Natural killer cell (primary cell): ENCODE measurements around the gene SDHAF3. TPM values are rescaled to one million over a fixed set of nuclear protein-coding genes. Genes with fewer than 3 reads are reported as not detected.

Experiments used
- ATAC-seq, 3 donors: fragments of 150-1000 bp in 2 of 3; fragments of 200-7000 bp in 1 of 3; cut with Tn5 transposase; 1 replicate in 1 of 3; 2 replicates in 2 of 3; pipeline ENCODE4 v1.10.0; 2021; ENCODE audit warnings: mild to moderate bottlenecking in 2 of 3, moderate library complexity in 2 of 3
- DNase-seq, 2 donors: peaks; one replicate each; pipeline versions ENCODE4 v3.0.0 to v3.0.0-alpha.2; 2013 to 2021; ENCODE audit warnings: mixed read lengths in 1 of 2
- H3K27ac ChIP-seq: one replicate; pipeline ENCODE4 v1.5.1; 2013; ENCODE audit warnings: mild to moderate bottlenecking, low read length
- H3K27me3 ChIP-seq: one replicate; pipeline ENCODE4 v1.6.1; 2013; ENCODE audit warnings: low read length; ENCODE audit not compliant: control insufficient read depth, insufficient read depth
- H3K36me3 ChIP-seq: one replicate; pipeline ENCODE4 v1.6.1; 2013; ENCODE audit warnings: low read length; ENCODE audit not compliant: control insufficient read depth, insufficient read depth
- H3K4me1 ChIP-seq: one replicate; pipeline ENCODE4 v1.6.1; 2013; ENCODE audit warnings: low read length; ENCODE audit not compliant: control insufficient read depth, insufficient read depth
- H3K4me3 ChIP-seq: one replicate; pipeline ENCODE4 v1.5.1; 2013; ENCODE audit warnings: low read length
- H3K9me3 ChIP-seq: one replicate; pipeline ENCODE4 v1.6.1; 2013; ENCODE audit warnings: low read length; ENCODE audit not compliant: control insufficient read depth, insufficient read depth
- H3K27ac Mint-ChIP-seq, 2 donors: one replicate each; pipeline ENCODE4 v1.8.0; 2022; ENCODE audit warnings: mild to moderate bottlenecking in 2 of 2, mixed read lengths in 2 of 2, moderate library complexity in 1 of 2
- H3K27me3 Mint-ChIP-seq, 2 donors: one replicate each; pipeline ENCODE4 v1.8.0; 2022; ENCODE audit warnings: low read depth in 2 of 2, mixed read lengths in 2 of 2
- H3K36me3 Mint-ChIP-seq: one replicate; pipeline ENCODE4 v1.8.0; 2022; ENCODE audit warnings: mixed read lengths
- H3K4me1 Mint-ChIP-seq, 2 donors: one replicate each; pipeline ENCODE4 v1.8.0; 2022; ENCODE audit warnings: mixed read lengths in 2 of 2
- H3K4me3 Mint-ChIP-seq: one replicate; pipeline ENCODE4 v1.8.0; 2022; ENCODE audit warnings: mild to moderate bottlenecking, moderate library complexity, mixed read lengths
- H3K9me3 Mint-ChIP-seq, 2 donors: one replicate each; pipeline ENCODE4 v1.8.0; 2022; ENCODE audit warnings: mixed read lengths in 2 of 2
- CTCF ChIP-seq: fragments of 200-600 bp; IDR thresholded peaks from one replicate; pipeline ENCODE4 v1.8.0; 2022; ENCODE audit warnings: antibody characterized with exemption
- WGBS: methylation state at CpG from one replicate; pipeline ENCODE4 v1.1.7; 2013; ENCODE audit warnings: missing lambda C conversion rate; ENCODE audit not compliant: insufficient coverage; 5-methylcytosine and 5-hydroxymethylcytosine counted together
- intact Hi-C: fragments of 100-400 bp; cut with micrococcal nuclease; formaldehyde crosslinking; loops from one replicate; pipeline ENCODE4 v1.14.2; 2022
- total RNA-seq, 4 donors: library from RNA; stranded (reverse); fragments of 120-200 nt in 1 of 4; gene quantifications; one replicate each; pipeline versions ENCODE4 v1.2.3 to v1.2.4, GENCODE V29; 2013 to 2022

The SDHAF3 gene
- total RNA-seq, 3 donors from 2014 or later (not counting 1 experiment from before 2014, with no cell fraction given), result 7.3 to 10.4 (median 10.1) TPM

DNA sequence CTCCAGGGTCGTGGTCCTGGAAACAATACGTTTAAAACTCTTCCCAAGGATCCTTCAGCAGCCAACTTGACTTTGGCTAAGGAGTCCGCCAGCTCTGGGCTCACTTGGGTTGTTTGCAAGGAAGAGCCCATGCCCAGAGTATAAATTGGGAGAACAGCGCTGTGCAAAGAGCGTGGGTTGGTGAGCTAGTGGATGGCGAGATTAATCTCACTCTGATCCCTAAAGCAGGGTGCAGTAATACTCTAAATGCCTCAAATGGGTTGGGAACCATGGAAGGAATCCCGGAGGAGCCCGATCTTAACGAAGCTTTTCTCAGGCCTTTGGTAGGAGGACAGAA is 495 bp upstream of the SDHAF3 start:
- intact Hi-C loops, result loop anchor here (1.0 to 5.0 kb wide), 2 partner anchors 755 to 855 kb away; partner anchors contain the start of gene ASNS
- ATAC-seq (no peak), DNase-seq (no peak)
- TF ChIP-seq CTCF, result no peak
- H3K36me3 ChIP-seq, result no peaks in the 10 kb centered on the region
- H3K27ac Mint-ChIP-seq, result peak overlapping the region; percentile 85 to 92
- peaks cover 11% of the 10 kb centered on the region for H3K4me1 ChIP-seq
- peak overlapping the region; percentile 83 for H3K27ac ChIP-seq
- peaks cover 38 to 49% of the 10 kb centered on the region in 2 donors for H3K4me1 Mint-ChIP-seq
- H3K36me3 Mint-ChIP-seq, result no peaks in the 10 kb centered on the region
- H3K9me3 ChIP-seq, result no peaks in the 10 kb centered on the region
- peaks cover 2 to 6% of the 10 kb centered on the region in 2 donors for H3K27me3 Mint-ChIP-seq
- peak overlapping the region; percentile 94 for H3K4me3 Mint-ChIP-seq
- H3K4me3 ChIP-seq, result peak overlapping the region; percentile 77
- 86% methylated on average over 9 of the region's 9 CpGs for WGBS
- no peaks in the 10 kb centered on the region for H3K27me3 ChIP-seq
- H3K9me3 Mint-ChIP-seq, result no peaks in the 10 kb centered on the region

DNA sequence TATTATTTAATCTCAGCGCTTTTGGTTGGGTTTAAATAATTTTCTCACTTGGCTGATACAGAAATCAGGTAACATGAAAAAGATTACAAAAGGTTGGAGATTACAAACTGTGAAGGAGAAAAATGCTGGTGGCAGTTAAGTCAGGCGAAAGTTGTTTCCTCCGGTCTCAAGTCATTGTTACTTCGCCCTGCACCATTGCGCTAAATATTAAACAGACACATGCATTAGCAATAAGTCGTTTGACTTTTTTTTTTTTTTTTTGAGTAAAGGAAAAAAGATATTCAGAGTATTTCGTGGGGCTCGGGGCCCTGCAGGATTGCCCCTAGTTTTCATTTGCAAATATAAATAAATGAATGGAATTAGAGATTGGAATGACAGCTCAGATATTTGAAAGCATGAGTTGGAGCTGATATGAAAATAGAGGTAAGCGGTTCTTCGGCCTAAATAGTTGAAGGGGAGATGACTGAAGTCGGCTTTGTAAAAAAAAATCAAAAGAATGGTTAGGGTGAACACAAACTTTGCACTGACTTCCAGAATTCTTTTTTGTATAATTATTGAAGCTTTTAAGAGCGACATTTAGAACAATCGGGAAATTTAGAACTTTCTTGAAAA is 914 bp downstream of the SDHAF3 start:
- Mint-ChIP-seq H3K36me3 (no peaks in the 10 kb centered on the region), H3K27me3 (peaks cover 0 to 2% of the 10 kb centered on the region in 2 donors), H3K27ac (peak overlapping the region; percentile 85 to 92), H3K9me3 (no peaks in the 10 kb centered on the region), H3K4me3 (peak overlapping the region; percentile 94), H3K4me1 (peaks cover 38 to 49% of the 10 kb centered on the region in 2 donors)
- ATAC-seq (no peak), DNase-seq (peak in 1 of 2 donors; percentile 27)
- whole genome bisulfite sequencing, result 26% methylated on average over 8 of the region's 13 CpGs
- no peaks in the 10 kb centered on the region for H3K36me3 ChIP-seq
- no peak for TF ChIP-seq CTCF
- H3K4me1 ChIP-seq, result peaks cover 11% of the 10 kb centered on the region
- no peaks in the 10 kb centered on the region for H3K27me3 ChIP-seq
- H3K9me3 ChIP-seq, result no peaks in the 10 kb centered on the region
- peak overlapping the region; percentile 73 for H3K27ac ChIP-seq
- intact Hi-C loops, result loop anchor here (5.0 kb wide), 1 partner anchor 854 kb away; no protein-coding TSS in a partner anchor
- H3K4me3 ChIP-seq, result peak overlapping the region; percentile 77

GRCh38 chr7:97119747-97120146 is 2.2 kb downstream of the SDHAF3 start:
- Mint-ChIP-seq H3K27ac (peak overlapping the region in 1 of 2 donors; percentile 32), H3K9me3 (no peaks in the 10 kb centered on the region), H3K36me3 (peaks cover 3% of the 10 kb centered on the region), H3K4me1 (peaks cover 44 to 53% of the 10 kb centered on the region in 2 donors), H3K4me3 (peak overlapping the region; percentile 59), H3K27me3 (no peaks in the 10 kb centered on the region)
- Histone ChIP-seq H3K36me3 (no peaks in the 10 kb centered on the region), H3K9me3 (no peaks in the 10 kb centered on the region), H3K27me3 (no peaks in the 10 kb centered on the region), H3K27ac (no peak overlapping the region), H3K4me3 (no peak overlapping the region), H3K4me1 (peaks cover 11% of the 10 kb centered on the region)
- no peak for DNase-seq
- intact Hi-C loops, result loop anchor here (5.0 kb wide), 1 partner anchor 853 kb away; no protein-coding TSS in a partner anchor
- no peak for ATAC-seq
- 100% methylated on average over 1 of the region's 2 CpGs for WGBS
- TF ChIP-seq CTCF, result no peak
